Metanephros (tissue), 1 donor: ENCODE results near the gene ING2. TPM values are rescaled to one million over a fixed set of nuclear protein-coding genes. Genes with fewer than 3 reads are reported as not detected.

Experiments
- total RNA-seq: library from RNA; depleted of rRNA; stranded (reverse); fragments of >200 nt; gene quantifications from one replicate; pipeline ENCODE4 v1.2.3, GENCODE V29; 2014

Gene ING2
- total RNA-seq: 8.4 TPM

GRCh38 chr4:183504930-183505610, at the start of gene ING2:
Gene ING2, plus strand, starts transcription at chr4:183505058. Its CDS starts 138 bp downstream, at chr4:183505196.

Other genes with a start within 250 kb of the ING2 start
- gene CLDN22, start 184.8 kb upstream of the ING2 start, total RNA-seq: not detected
- not detected for gene CLDN24, start 182.6 kb upstream of the ING2 start, total RNA-seq
- gene CDKN2AIP, start 60.4 kb upstream of the ING2 start, total RNA-seq: 23.1 TPM
- gene RWDD4, start 154.1 kb downstream of the ING2 start, total RNA-seq: 26.9 TPM
- 48.3 TPM for gene TRAPPC11, start 154.2 kb downstream of the ING2 start, total RNA-seq